ENCODE measurements around the gene MARS1. TPM values are rescaled to one million over a fixed set of nuclear protein-coding genes. Genes with fewer than 3 reads are reported as not detected.

MARS1 gene
- polyA plus RNA-seq, 4 donors: 57.0 to 93.4 (median 62.6) TPM

DNA sequence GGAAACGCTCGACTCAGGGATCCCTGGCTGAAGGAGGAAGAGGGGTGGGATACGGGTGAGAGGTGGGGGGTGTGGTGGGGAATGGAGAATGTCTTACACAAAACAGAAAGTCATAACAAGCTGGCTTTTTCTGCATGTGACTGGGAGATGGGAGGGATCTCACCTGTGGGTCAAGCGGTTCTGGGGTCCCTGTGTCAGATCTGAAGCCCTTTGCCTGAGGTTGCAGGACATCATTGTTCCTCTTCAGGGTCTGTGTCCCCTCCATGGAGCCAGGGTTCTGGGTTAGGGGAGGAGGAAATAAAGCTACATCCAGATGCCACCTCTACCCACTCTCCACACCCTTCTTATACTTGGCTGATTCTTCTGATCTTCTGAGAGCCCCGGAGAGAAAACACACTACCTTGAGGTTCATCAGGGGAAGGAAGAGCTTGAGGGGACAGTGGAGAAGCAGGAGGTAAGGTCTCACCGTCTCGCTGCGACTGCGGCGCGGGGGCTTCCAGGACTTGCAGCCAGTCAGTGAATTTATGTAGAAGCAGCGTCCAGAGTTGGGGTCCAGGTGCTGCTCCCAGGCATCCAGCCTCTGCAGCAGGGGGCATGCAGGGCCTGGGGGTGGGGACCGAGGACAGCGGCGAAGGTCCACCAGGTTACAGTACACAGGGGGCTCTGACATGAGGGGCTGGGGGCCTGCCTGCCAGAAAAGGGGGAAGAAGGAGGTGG lies 10.7 kb upstream of the MARS1 start:
- Histone ChIP-seq H3K27me3 (ENCODE audit: control insufficient read depth in 3 of 3, insufficient read depth in 3 of 3, low read length in 3 of 3) (peaks cover 0 to 59% (median 0%) of the 10 kb centered on the region in 3 donors), H3K9me3 (ENCODE audit: control insufficient read depth in 2 of 2, insufficient read depth in 1 of 2, low read depth in 1 of 2, low read length in 1 of 2) (no peaks in the 10 kb centered on the region), H3K4me3 (ENCODE audit: low read depth in 1 of 3, low read length in 3 of 3) (peak overlapping the region; percentile 8 to 48 (median 32)), H3K27ac (ENCODE audit: low read depth in 1 of 3, low read length in 2 of 3) (peak overlapping the region in 1 of 3 donors; percentile 83), H3K4me1 (ENCODE audit: control insufficient read depth in 3 of 3, insufficient read depth in 2 of 3, low read depth in 1 of 3, low read length in 2 of 3) (peaks cover 0 to 17% (median 2%) of the 10 kb centered on the region in 3 donors), H3K36me3 (ENCODE audit: control insufficient read depth in 3 of 3, insufficient read depth in 2 of 3, low read depth in 1 of 3, low read length in 3 of 3) (peaks cover 0 to 6% (median 0%) of the 10 kb centered on the region in 3 donors)
- DNase-seq (no peak), FAIRE-seq (no peak)
- 62 to 83% (median 66%) methylated on average over 14 to 15 of the region's 15 CpGs for WGBS, 3 donors

DNA sequence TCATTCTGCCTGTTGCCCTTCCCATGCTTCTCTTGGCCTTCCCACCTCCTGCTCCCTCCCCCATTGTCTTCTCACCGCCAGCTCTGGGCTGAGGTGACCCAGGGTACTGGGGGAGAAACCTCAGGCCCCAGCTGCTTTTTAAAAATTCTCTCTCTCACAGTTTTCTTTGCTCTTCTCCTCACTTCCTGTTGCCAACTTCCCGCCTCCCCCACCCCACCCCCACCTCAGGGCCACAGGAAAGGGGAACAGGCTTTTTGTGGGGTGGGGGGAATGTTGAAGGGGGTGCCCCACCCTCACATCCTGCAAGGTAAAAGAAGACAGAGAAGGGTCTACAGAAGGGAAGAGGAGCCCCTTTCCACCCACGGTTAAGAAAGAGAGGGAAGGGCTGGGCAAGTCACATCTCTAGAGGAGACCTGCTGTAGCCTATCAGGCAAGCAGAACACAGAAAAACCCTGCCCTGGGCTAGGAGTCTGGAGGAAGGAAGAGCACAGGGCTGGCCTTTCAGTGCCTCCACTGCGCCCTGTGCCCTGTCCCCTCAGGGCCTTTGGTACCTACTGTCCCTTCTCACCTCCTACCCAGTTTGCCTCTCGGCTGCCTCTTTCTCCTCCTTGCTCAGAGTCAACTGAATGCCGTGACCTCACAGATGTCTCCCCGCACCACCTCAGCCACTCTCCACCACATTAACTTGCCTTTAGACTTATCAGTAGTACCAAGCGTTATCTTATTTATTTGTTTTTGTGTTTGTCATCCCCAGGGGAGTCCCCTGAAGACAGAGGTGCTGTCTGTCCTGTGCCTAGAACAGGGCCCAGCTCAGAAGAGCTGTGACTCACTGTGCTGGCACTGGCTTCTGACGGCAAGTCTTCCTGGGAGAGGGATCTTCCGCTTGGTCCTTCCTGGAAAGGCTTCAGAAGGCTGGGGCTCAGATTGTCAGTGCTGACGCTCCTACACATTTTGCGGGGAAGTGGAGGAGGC lies 9.9 kb upstream of the MARS1 start:
- 54 to 65% (median 56%) methylated on average over 10 to 12 of the region's 12 CpGs for WGBS, 3 donors
- H3K27ac ChIP-seq (ENCODE audit: low read depth in 1 of 3, low read length in 2 of 3): peak overlapping the region in 2 of 3 donors; percentile 71 to 94
- peaks cover 0 to 59% (median 0%) of the 10 kb centered on the region in 3 donors for H3K27me3 ChIP-seq (ENCODE audit: control insufficient read depth in 3 of 3, insufficient read depth in 3 of 3, low read length in 3 of 3)
- peaks cover 0 to 6% (median 0%) of the 10 kb centered on the region in 3 donors for H3K36me3 ChIP-seq (ENCODE audit: control insufficient read depth in 3 of 3, insufficient read depth in 2 of 3, low read depth in 1 of 3, low read length in 3 of 3)
- H3K9me3 ChIP-seq (ENCODE audit: control insufficient read depth in 2 of 2, insufficient read depth in 1 of 2, low read depth in 1 of 2, low read length in 1 of 2): no peaks in the 10 kb centered on the region
- FAIRE-seq: no peak
- DNase-seq: no peak
- peak overlapping the region in 2 of 3 donors; percentile 32 to 48 for H3K4me3 ChIP-seq (ENCODE audit: low read depth in 1 of 3, low read length in 3 of 3)
- peaks cover 0 to 17% (median 2%) of the 10 kb centered on the region in 3 donors for H3K4me1 ChIP-seq (ENCODE audit: control insufficient read depth in 3 of 3, insufficient read depth in 2 of 3, low read depth in 1 of 3, low read length in 2 of 3)

DNA sequence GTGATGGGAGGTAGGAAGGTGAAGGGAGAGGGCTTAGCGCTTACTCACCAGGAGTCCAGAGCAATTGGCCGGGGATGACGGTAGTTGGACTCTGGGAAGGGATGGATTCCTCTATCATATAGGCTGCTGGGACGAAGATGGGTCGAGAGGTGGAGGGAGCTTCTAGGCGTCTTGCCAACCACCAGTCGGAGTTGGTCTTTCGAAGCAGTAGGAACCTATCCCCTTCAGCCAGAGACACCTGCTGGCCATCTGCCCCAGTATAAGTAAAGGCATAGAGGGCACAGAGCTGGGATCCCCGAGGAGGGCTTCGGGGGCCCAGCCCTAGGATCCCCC lies 8.9 kb upstream of the MARS1 start:
- Histone ChIP-seq H3K4me1 (ENCODE audit: control insufficient read depth in 3 of 3, insufficient read depth in 2 of 3, low read depth in 1 of 3, low read length in 2 of 3) (peaks cover 0 to 17% (median 2%) of the 10 kb centered on the region in 3 donors), H3K36me3 (ENCODE audit: control insufficient read depth in 3 of 3, insufficient read depth in 2 of 3, low read depth in 1 of 3, low read length in 3 of 3) (peaks cover 0 to 6% (median 0%) of the 10 kb centered on the region in 3 donors), H3K27ac (ENCODE audit: low read depth in 1 of 3, low read length in 2 of 3) (peak overlapping the region; percentile 3 to 94 (median 69)), H3K4me3 (ENCODE audit: low read depth in 1 of 3, low read length in 3 of 3) (peak overlapping the region in 1 of 3 donors; percentile 48), H3K27me3 (ENCODE audit: control insufficient read depth in 3 of 3, insufficient read depth in 3 of 3, low read length in 3 of 3) (peaks cover 0 to 56% (median 0%) of the 10 kb centered on the region in 3 donors), H3K9me3 (ENCODE audit: control insufficient read depth in 2 of 2, insufficient read depth in 1 of 2, low read depth in 1 of 2, low read length in 1 of 2) (no peaks in the 10 kb centered on the region)
- DNase-seq (no peak), FAIRE-seq (no peak)
- WGBS, 3 donors: 59 to 80% (median 77%) methylated on average over 10 of the region's 10 CpGs

DNA sequence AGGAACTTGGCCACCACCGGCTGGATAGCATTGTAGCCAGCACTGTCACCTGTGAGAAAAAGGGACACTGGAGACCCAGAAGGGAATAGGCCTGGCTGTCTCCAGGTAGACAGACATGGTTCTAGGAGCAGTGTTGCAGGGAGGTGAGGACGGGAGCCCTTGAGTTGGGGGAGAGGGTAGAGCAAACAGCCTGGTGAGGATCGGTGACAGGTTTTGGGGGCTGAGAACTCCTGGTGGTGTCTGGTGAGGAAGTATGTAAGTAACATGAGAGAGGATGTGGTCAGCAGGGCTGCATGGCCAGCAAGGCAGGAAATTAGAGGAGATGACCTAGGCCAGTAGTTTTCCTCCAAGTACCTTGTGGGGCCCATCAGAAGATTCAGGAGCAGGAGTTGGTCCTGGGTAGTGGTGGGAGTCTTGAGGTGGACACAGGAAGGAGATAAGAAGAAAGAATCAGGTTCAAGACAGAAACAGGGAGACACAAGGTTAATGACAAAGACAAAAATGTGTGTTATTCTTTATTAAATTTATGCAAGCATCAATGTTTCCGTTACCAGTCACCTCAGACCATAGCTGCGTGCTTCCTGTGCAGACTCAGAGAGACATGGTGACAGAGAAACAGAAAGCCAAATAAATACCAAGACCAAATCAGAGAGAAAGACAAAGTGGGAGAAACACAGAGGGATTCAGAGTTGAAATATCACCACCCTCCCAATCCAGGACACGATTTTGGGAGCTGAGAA lies 8.3 kb upstream of the MARS1 start, which contains the start of gene ARHGAP9:
TSS of gene ARHGAP9 (minus strand) at position 491 of the 740 bp plus-strand sequence. CDS start at position 31, 460 bp downstream.
- H3K4me3 ChIP-seq (ENCODE audit: low read depth in 1 of 3, low read length in 3 of 3): peak within 1 kb of the TSS in 1 of 3 donors; percentile 48

DNA sequence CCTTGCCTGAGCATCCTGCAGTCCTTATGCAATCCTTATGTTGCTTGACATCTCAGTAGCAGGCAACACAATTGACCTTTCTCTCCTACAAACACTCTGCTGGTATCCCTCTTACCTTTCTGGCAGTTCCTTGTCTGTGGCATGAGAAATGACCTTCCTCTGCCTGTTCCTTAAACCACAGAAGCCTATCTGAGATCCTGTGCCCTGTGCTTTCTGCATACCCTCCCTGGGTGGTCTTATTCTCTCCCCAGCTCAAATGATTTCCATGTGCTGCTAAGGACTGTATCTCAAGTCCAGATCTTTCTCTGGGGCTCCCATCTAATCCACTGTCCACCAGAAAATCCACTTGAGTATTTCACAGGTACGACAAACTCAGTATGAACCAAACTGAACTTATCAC lies 6.2 kb upstream of the MARS1 start:
- Histone ChIP-seq H3K9me3 (ENCODE audit: control insufficient read depth in 2 of 2, insufficient read depth in 1 of 2, low read depth in 1 of 2, low read length in 1 of 2) (no peaks in the 10 kb centered on the region), H3K36me3 (ENCODE audit: control insufficient read depth in 3 of 3, insufficient read depth in 2 of 3, low read depth in 1 of 3, low read length in 3 of 3) (no peaks in the 10 kb centered on the region), H3K4me3 (ENCODE audit: low read depth in 1 of 3, low read length in 3 of 3) (no peak overlapping the region), H3K27ac (ENCODE audit: low read depth in 1 of 3, low read length in 2 of 3) (peak overlapping the region in 1 of 3 donors; percentile 15), H3K4me1 (ENCODE audit: control insufficient read depth in 3 of 3, insufficient read depth in 2 of 3, low read depth in 1 of 3, low read length in 2 of 3) (no peaks in the 10 kb centered on the region), H3K27me3 (ENCODE audit: control insufficient read depth in 3 of 3, insufficient read depth in 3 of 3, low read length in 3 of 3) (peaks cover 0 to 29% (median 0%) of the 10 kb centered on the region in 3 donors)
- FAIRE-seq: no peak
- WGBS, 3 donors: 57 to 81% (median 76%) methylated on average over 1 of the region's 1 CpG
- no peak for DNase-seq

More for the DNA sequence above, 8.3 kb upstream of the MARS1 start, which contains the start of gene ARHGAP9:
- peaks cover 0 to 4% (median 0%) of the 10 kb centered on the region in 3 donors for H3K36me3 ChIP-seq (ENCODE audit: control insufficient read depth in 3 of 3, insufficient read depth in 2 of 3, low read depth in 1 of 3, low read length in 3 of 3)
- H3K27me3 ChIP-seq (ENCODE audit: control insufficient read depth in 3 of 3, insufficient read depth in 3 of 3, low read length in 3 of 3): peaks cover 0 to 50% (median 0%) of the 10 kb centered on the region in 3 donors
- no peak for FAIRE-seq
- H3K9me3 ChIP-seq (ENCODE audit: control insufficient read depth in 2 of 2, insufficient read depth in 1 of 2, low read depth in 1 of 2, low read length in 1 of 2): no peaks in the 10 kb centered on the region
- peak within 1 kb of the TSS; percentile 3 to 94 (median 71) for H3K27ac ChIP-seq (ENCODE audit: low read depth in 1 of 3, low read length in 2 of 3)
- DNase-seq: peak in 1 of 2 donors; percentile 52
- H3K4me1 ChIP-seq (ENCODE audit: control insufficient read depth in 3 of 3, insufficient read depth in 2 of 3, low read depth in 1 of 3, low read length in 2 of 3): peaks cover 0 to 17% (median 2%) of the 10 kb centered on the region in 3 donors
- 61 to 67% (median 64%) methylated on average over 6 of the region's 6 CpGs for WGBS, 3 donors

DNA sequence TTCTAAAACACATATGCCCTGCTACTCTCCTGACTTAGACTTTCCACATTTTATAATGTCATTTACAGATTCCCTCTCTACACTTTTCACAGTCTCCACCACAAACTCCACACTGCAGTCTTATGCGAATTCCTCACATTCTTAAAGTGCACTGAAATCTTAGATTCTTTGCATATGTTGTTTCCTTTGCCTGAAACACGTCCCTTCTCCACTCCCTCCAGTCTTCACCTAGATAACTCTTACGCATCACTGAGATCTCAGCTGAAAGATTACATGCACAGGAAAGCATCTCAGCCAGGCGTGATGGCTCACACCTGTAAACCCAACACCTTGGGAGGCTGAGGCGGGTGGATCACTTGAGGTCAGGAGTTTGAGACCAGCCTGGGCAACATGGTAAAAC lies 4.4 kb upstream of the MARS1 start:
- Histone ChIP-seq H3K27ac (ENCODE audit: low read depth in 1 of 3, low read length in 2 of 3) (no peak overlapping the region), H3K36me3 (ENCODE audit: control insufficient read depth in 3 of 3, insufficient read depth in 2 of 3, low read depth in 1 of 3, low read length in 3 of 3) (no peaks in the 10 kb centered on the region), H3K27me3 (ENCODE audit: control insufficient read depth in 3 of 3, insufficient read depth in 3 of 3, low read length in 3 of 3) (peaks cover 0 to 16% (median 0%) of the 10 kb centered on the region in 3 donors), H3K4me1 (ENCODE audit: control insufficient read depth in 3 of 3, insufficient read depth in 2 of 3, low read depth in 1 of 3, low read length in 2 of 3) (no peaks in the 10 kb centered on the region), H3K4me3 (ENCODE audit: low read depth in 1 of 3, low read length in 3 of 3) (no peak overlapping the region), H3K9me3 (ENCODE audit: control insufficient read depth in 2 of 2, insufficient read depth in 1 of 2, low read depth in 1 of 2, low read length in 1 of 2) (no peaks in the 10 kb centered on the region)
- 62 to 72% (median 66%) methylated on average over 5 of the region's 5 CpGs for WGBS, 3 donors
- FAIRE-seq: no peak
- DNase-seq: no peak

DNA sequence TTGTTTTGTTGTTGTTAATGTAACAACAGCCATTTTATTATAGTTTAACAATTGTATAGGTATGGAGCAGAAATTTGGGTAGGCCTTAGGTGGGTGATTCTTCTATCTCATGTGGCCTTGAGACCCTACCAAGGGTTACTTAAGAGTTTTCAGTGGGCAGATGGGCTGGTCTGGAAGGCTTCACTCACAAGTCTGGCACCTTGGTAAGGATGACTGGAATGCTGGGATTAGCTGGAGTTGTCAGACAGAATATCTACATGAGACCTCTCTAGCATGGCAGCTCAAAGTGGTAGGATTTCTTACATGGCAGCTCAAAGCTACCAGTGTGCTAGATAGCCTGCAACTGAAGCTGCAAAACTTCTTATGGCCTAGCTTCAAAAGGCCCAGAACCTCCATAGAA lies 2.2 kb upstream of the MARS1 start:
- Histone ChIP-seq H3K4me1 (ENCODE audit: control insufficient read depth in 3 of 3, insufficient read depth in 2 of 3, low read depth in 1 of 3, low read length in 2 of 3) (peaks cover 0 to 6% (median 0%) of the 10 kb centered on the region in 3 donors), H3K9me3 (ENCODE audit: control insufficient read depth in 2 of 2, insufficient read depth in 1 of 2, low read depth in 1 of 2, low read length in 1 of 2) (no peaks in the 10 kb centered on the region), H3K27me3 (ENCODE audit: control insufficient read depth in 3 of 3, insufficient read depth in 3 of 3, low read length in 3 of 3) (peaks cover 0 to 8% (median 0%) of the 10 kb centered on the region in 3 donors), H3K36me3 (ENCODE audit: control insufficient read depth in 3 of 3, insufficient read depth in 2 of 3, low read depth in 1 of 3, low read length in 3 of 3) (peaks cover 4 to 14% (median 6%) of the 10 kb centered on the region in 3 donors), H3K27ac (ENCODE audit: low read depth in 1 of 3, low read length in 2 of 3) (no peak overlapping the region), H3K4me3 (ENCODE audit: low read depth in 1 of 3, low read length in 3 of 3) (no peak overlapping the region)
- DNase-seq (no peak), FAIRE-seq (no peak)
